HG03575 (cell line): ENCODE data around the gene KRTAP9-8.
"Not testable (repeated sequence)": the region's sequence is repeated elsewhere in the genome, so short reads cannot be mapped to it uniquely, and the experiment has no call there.

ENCODE experiments used
- ATAC-seq: cut with Tn5 transposase; IDR thresholded peaks from one replicate; pipeline ENCODE4 v1.9.1; 2021; ENCODE audit not compliant: unreplicated experiment, insufficient number of reproducible peaks, low FRiP score; ENCODE audit errors: extremely low read depth

KRTAP9-8 gene

GRCh38 chr17:41251261-41251660 lies 13.5 kb downstream of the KRTAP9-8 start:
- no peak for ATAC-seq

DNA sequence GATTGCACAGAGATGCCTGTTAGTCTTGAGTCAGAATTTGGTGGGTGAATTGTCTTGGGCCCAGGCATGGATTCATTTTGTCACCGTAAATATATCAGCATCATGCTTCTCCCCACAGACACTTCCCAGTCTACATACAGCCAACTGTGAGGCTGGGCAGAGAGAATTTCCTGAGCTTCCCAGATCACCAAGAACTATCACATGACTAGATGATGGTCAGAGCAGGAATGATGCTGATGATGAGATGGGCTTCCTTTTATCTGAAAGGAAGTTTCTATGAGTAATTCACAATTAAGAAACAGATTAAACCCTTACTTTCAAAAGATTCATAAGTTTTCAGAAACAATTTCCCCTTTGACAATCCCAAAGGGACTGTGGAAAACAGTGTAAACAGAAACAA lies 17.1 kb downstream of the KRTAP9-8 start:
- no peak for ATAC-seq

DNA sequence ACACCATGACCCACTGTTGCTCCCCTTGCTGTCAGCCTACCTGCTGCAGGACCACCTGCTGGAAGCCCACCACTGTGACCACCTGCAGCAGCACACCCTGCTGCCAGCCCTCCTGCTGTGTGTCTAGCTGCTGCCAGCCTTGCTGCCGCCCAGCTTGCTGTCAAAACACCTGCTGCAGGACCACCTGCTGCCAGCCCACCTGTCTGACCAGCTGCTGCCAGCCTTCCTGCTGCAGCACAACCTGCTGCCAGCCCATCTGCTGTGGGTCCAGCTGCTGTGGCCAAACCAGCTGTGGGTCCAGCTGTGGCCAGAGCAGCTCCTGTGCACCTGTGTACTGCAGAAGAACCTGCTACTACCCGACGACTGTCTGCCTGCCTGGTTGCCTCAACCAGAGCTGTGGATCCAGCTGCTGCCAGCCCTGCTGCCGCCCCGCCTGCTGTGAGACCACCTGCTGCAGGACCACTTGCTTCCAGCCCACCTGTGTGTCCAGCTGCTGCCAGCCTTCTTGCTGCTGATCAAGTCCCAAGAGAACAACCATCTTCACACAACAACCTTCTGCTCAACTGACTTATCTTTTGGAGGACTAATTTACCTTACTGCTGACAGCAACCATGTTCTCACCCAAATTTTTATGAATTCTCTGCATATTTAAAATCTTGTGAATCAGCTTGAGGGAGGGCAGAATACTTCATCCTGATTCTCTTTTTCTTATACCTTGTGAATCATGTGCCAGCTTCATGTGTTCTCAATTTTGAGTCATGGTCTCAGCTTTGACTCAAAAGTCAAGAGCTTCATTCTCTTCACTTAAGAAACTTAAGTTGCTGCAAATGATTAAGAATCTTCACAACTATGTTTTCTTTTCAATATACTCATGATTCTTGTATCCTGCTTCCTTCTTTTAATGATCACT lies 17.8 kb downstream of the KRTAP9-8 start, which contains the start of gene KRTAP9-9:
Gene KRTAP9-9 (plus strand): TSS at position 4 of the 910 bp plus-strand sequence.
- ATAC-seq = not testable (repeated sequence)

- ATAC-seq = no peak
Measured at GRCh38 chr17:41256291-41256685, 18.5 kb downstream of the KRTAP9-8 start.

DNA sequence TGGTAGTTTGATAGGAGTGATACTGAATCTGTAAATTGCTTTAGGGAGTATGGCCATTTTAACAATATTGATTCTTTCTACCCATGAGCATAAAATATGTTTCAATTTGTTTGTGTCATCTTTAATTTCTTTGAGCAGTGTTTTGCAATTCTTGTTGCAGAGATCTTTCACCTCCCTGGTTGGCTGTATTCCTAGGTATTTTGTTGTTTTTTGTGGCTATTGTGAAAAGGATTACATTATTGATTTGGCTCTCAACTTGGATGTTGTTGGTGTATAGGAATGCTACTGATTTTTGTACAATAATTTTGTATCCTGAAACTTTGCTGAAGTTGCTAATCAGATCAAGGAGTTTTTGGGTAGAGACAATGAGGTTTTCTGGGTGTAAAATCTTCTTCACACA lies 20.6 kb downstream of the KRTAP9-8 start:
- no peak for ATAC-seq

DNA sequence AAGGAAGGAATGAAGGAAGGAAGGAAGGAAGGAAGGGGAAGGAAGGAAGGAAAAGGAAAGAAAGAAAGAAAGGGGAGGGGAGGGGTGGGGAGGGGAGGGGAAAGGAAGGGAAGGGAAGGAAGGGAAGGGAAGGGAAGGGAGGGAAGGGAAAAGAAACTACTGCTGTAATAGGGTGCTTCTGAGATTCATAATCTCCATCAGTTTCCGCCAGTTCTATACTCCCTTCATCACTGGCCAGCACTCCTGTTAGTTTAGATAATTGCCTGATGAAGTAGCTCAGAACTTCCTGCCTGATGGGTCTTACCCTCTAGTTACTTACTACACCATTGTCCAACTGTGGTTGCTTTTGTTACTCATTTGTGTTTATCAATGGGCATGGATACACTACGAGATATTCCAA lies 25.4 kb downstream of the KRTAP9-8 start:
- ATAC-seq = no peak

- ATAC-seq = no peak
Measured at GRCh38 chr17:41264599-41264998, 26.8 kb downstream of the KRTAP9-8 start.

- no peak for ATAC-seq
Measured at GRCh38 chr17:41265078-41265477, 27.3 kb downstream of the KRTAP9-8 start, which contains the start of gene KRTAP9-6. Gene KRTAP9-6, plus strand, starts transcription at chr17:41265378. Its CDS starts 0 bp downstream, at chr17:41265378.

DNA sequence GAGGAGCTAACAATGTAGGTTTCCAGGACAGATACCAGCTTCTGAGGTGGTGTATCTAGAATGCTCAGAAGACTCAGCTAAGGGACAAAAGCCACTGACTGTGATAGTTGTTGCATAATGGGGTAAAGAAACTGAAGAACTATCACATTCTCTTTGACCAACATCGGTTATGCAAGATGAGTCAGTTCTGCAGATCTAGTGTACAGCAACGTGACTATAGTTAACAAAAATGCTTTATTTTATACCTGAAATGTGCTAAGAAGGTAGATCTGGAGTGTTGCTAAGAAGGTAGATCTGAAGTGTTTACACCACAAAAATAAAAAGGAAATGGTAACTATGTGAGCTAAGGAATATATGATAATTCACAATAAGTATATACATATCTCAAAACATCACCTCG lies 29.9 kb downstream of the KRTAP9-8 start:
- ATAC-seq = no peak

- not testable (repeated sequence) for ATAC-seq
Measured at GRCh38 chr17:41271323-41271722, 33.5 kb downstream of the KRTAP9-8 start.

DNA sequence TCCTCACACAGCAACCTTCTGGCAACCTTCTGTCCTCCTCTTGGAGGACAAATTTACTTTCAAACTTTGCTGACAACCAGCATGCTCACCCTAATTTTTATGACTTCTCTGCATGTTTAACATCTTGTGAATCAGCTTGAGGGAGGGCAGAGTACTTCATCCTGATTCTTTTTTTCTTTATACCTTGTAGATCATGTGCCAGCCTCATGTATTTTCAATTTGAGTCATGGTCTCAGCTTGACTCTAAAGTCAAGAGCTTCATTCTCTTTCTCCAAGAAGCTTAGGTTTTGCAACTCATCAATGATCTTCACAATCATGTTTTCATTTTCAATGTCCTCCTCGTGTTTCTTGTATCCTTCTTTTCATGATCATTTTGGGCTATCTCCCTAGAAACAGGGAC lies 34.1 kb downstream of the KRTAP9-8 start:
- no peak for ATAC-seq

DNA sequence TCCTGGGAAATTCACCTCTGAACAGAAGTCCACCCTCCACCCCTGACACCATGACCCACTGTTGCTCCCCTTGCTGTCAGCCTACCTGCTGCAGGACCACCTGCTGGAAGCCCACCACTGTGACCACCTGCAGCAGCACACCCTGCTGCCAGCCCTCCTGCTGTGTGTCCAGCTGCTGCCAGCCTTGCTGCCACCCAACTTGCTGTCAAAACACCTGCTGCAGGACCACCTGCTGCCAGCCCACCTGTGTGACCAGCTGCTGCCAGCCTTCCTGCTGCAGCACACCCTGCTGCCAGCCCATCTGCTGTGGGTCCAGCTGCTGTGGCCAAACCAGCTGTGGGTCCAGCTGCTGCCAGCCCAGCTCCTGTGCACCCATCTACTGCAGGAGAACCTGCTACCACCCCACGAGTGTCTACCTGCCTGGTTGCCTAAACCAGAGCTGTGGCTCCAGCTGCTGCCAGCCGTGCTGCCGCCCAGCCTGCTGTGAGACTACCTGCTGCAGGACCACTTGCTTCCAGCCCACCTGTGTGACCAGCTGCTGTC lies 37.9 kb downstream of the KRTAP9-8 start, which contains the start of gene KRTAP9-7:
Gene KRTAP9-7 (plus strand): TSS at position 51 of the 543 bp plus-strand sequence. CDS start 0 bp downstream, at position 51.
- not testable (repeated sequence) for ATAC-seq

GRCh38 chr17:41278176-41278955 lies 40.6 kb downstream of the KRTAP9-8 start:
- ATAC-seq = no peak

- no peak for ATAC-seq
Measured at GRCh38 chr17:41284043-41284442, 46.2 kb downstream of the KRTAP9-8 start.

DNA sequence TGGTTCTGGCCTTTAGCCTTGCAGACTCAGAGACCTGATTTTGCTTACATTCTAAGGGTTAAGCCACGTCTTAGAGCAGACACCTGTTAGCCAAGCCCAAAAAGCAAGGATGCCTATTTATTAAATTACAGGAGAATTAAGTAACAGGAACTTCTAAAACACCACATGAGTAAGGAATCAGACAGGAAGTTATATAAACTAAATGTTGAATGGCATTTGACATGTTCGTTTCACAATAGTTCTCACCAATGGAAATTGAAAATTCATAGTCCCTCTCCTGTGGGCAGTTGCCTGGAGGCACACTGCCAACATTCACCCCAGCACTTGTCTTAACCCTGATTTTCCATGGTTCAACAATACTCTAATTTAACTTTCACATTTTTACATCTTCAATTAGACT lies 46.7 kb downstream of the KRTAP9-8 start:
- ATAC-seq = no peak

DNA sequence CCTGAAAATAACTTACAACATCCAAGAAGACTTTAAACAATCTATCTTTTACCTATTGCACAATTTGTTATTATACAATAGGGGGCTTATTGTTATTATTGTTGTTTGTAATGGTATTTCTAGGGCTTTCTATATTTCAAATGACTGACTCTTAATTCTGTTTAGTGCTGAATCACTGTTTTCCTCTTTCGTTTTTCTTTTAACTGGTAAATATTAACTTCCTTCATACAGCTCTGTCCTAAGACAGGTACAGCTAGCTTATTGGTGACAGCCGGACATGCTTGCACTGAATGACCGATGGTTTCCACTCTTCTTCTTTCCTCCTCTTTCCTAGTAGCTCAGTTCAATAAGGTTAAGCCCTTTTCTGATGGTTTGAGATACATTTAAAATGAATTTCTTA lies 49.3 kb downstream of the KRTAP9-8 start:
- no peak for ATAC-seq
